Measurements from ENCODE around the gene RPN1. TPM values are rescaled to one million over a fixed set of nuclear protein-coding genes. Genes with fewer than 3 reads are reported as not detected.
"Not testable (repeated sequence)": the region's sequence is repeated elsewhere in the genome, so short reads cannot be mapped to it uniquely, and the experiment has no call there.

RPN1 gene
- total RNA-seq (2014; rRNA removed; shearing (Covaris generic)), result 327 and 374 TPM in 2 replicates

GRCh38 chr3:128650096-128651050 lies at the start of gene RPN1:
TSS of gene RPN1 (minus strand) at chr3:128650818. CDS start at chr3:128650800, 18 bp downstream.
- Histone ChIP-seq H3K27me3 (replicated peaks) (no peaks in the 10 kb centered on the region), H3K9me3 (replicated peaks) (peaks cover 7% of the 10 kb centered on the region; the same call in 1 of the 2 replicates), H3K4me1 (replicated peaks) (0 out of 2 replicates have a peak, but pooled peaks cover 7% of the 10 kb centered on the region), H3K36me3 (peaks cover 12% of the 10 kb centered on the region), H3K4me3 (peak within 1 kb of the TSS; percentile 100), H3K27ac (peak within 1 kb of the TSS; percentile 94)
- DNase-seq (ENCODE audit: low read depth in 1 of 2, low spot score in 2 of 2), result peak; percentile 91 to 94

- no peaks in the 10 kb centered on the region for H3K27me3 ChIP-seq (replicated peaks)
- no peaks in the 10 kb centered on the region for H3K4me1 ChIP-seq (replicated peaks)
- H3K9me3 ChIP-seq (replicated peaks), result no peaks in the 10 kb centered on the region
- no peak overlapping the region for H3K27ac ChIP-seq
- H3K4me3 ChIP-seq, result no peak overlapping the region
- H3K36me3 ChIP-seq, result no peaks in the 10 kb centered on the region
- DNase-seq (ENCODE audit: low read depth in 1 of 2, low spot score in 2 of 2), result no peak
These were observed 47.8 kb upstream of the RPN1 start for GRCh38 chr3:128698211-128699047.

DNA sequence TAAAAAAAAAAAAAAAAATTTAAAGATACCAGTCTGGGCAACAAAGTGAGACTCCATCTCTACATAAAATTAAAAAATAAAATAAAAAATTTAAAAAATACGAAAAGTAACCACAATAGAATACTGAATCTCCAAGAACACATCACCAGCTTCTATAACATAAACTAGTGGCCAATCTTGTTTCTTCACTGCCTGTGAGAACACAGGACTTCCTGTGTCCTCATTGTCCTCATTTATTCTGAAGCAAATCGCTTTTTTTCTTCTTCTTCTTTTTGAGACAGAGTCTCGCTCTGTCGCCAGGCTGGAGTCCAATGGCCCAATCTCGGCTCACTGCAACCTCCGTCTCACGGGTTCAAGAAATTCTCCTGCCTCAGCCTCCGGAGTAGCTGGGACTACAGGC lies 46.7 kb upstream of the RPN1 start:
- no peaks in the 10 kb centered on the region for H3K27me3 ChIP-seq (replicated peaks)
- H3K4me1 ChIP-seq (replicated peaks), result no peaks in the 10 kb centered on the region
- H3K4me3 ChIP-seq, result no peak overlapping the region
- no peaks in the 10 kb centered on the region for H3K9me3 ChIP-seq (replicated peaks)
- no peak overlapping the region for H3K27ac ChIP-seq
- DNase-seq (ENCODE audit: low read depth in 1 of 2, low spot score in 2 of 2), result no peak
- H3K36me3 ChIP-seq, result no peaks in the 10 kb centered on the region

- Histone ChIP-seq H3K4me1 (replicated peaks) (peaks cover 7% of the 10 kb centered on the region), H3K9me3 (replicated peaks) (no peaks in the 10 kb centered on the region), H3K4me3 (no peak overlapping the region), H3K27me3 (replicated peaks) (no peaks in the 10 kb centered on the region), H3K36me3 (no peaks in the 10 kb centered on the region), H3K27ac (no peak overlapping the region)
- no peak for DNase-seq (ENCODE audit: low read depth in 1 of 2, low spot score in 2 of 2)
These were observed 43.1 kb upstream of the RPN1 start for GRCh38 chr3:128693696-128694095.

DNA sequence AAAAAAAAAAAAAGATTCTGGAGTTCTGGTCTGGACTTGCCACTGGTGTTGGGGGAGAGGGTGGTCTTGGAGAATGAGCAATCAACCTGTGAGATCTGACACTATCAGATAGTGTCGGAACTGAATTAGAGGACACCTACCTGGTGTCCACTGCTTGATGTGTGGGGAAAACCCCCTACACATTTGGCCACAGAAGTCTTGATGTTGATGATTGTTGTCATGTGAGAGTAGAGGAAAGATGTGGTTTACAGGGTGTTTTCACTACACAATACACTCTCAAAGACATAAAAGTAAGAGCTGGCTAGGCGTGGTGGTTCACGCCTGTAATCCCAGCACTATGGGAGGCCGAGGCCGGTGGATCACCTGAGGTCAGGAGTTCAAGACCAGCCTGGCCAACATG lies 38.4 kb upstream of the RPN1 start:
- H3K9me3 ChIP-seq (replicated peaks), result 0 out of 2 replicates have a peak, but pooled peaks cover 2% of the 10 kb centered on the region
- DNase-seq (ENCODE audit: low read depth in 1 of 2, low spot score in 2 of 2), result no peak
- H3K27me3 ChIP-seq (replicated peaks), result no peaks in the 10 kb centered on the region
- H3K27ac ChIP-seq, result no peak overlapping the region
- H3K4me1 ChIP-seq (replicated peaks), result peaks cover 16% of the 10 kb centered on the region
- H3K4me3 ChIP-seq, result no peak overlapping the region
- no peaks in the 10 kb centered on the region for H3K36me3 ChIP-seq

DNA sequence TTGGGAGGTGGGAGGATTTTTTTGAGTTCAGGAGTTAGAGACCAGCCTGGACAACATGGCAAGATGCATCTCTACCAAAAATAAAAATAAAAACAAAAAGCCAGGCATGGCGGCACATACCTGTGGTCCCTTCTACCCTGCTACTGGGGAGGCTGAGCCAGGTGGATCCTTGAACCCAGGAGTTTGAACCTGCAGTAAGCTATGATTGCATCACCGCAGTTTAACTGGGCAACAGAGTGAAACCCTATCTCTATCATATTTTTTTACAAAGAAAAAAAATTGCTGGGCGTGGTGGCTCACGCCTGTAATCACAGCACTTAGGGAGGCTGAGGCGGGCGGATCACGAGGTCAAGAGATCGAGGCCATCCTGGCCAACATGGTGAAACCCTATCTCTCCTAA lies 35.8 kb upstream of the RPN1 start:
- DNase-seq (ENCODE audit: low read depth in 1 of 2, low spot score in 2 of 2), result no peak
- Histone ChIP-seq H3K4me1 (replicated peaks) (peaks cover 19% of the 10 kb centered on the region), H3K9me3 (replicated peaks) (0 out of 2 replicates have a peak, but pooled peaks cover 2% of the 10 kb centered on the region), H3K27ac (no peak overlapping the region), H3K36me3 (no peaks in the 10 kb centered on the region), H3K27me3 (replicated peaks) (no peaks in the 10 kb centered on the region), H3K4me3 (no peak overlapping the region)

DNA sequence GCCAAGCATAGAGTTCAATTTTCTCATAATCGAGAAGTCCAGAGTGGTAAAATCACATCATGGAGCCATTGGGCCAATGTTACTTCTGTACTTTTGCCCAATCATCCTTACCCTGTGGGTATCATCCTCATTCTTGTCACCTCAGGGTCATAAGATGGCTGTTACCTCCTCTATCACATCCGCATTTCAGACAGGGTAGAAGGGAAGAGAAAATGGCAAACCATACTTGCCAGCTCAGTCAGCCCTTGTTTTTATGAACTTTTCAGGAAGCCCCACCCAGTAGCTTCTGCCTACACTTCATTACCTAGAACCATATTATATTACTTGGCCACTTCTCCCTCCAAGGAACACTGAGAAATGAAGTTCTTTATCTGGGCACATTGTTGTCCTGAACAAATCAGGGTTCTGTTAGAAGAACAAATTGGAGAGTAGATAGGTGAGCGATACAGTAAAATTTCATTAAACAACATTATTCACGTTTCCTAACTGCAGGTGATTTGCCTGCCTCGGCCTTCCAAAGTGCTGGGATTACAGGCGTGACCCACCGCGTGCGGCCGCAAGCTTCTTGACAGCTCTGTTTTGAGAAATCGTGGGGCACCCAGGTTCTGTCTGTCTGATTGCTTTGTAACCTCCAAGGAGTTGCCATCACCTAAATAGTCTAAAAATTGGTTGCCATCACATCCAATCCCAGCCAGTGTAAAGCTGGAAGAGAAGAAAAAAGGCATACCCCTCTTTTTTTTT lies 34.5 kb upstream of the RPN1 start:
- no peak overlapping the region for H3K4me3 ChIP-seq
- H3K27me3 ChIP-seq (replicated peaks), result no peaks in the 10 kb centered on the region
- H3K4me1 ChIP-seq (replicated peaks), result peaks cover 24% of the 10 kb centered on the region
- H3K9me3 ChIP-seq (replicated peaks), result 0 out of 2 replicates have a peak, but pooled peaks cover 2% of the 10 kb centered on the region
- no peaks in the 10 kb centered on the region for H3K36me3 ChIP-seq
- no peak for DNase-seq (ENCODE audit: low read depth in 1 of 2, low spot score in 2 of 2)
- H3K27ac ChIP-seq, result no peak overlapping the region

DNA sequence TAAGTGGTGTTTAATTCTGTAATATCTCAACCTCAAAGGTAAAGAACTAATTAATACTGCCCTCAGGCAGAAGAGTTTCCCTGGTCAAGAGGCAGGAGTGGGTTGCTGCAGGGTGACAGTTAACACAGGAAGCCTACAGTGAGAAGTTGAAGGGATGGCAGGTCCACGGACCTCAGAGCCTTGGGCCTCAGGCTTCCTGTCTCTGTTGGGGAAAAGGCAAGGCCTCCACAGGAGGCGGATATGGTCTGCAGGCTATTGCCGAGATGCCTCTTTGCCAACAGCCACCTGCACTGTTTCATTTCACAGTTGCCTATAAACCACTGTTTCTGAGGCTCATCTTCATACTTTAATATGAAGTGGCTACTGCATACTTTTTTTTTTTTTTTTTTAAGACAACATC lies 33.3 kb upstream of the RPN1 start:
- Histone ChIP-seq H3K4me3 (no peak overlapping the region), H3K9me3 (replicated peaks) (0 out of 2 replicates have a peak, but pooled peaks cover 2% of the 10 kb centered on the region), H3K27me3 (replicated peaks) (no peaks in the 10 kb centered on the region), H3K4me1 (replicated peaks) (peaks cover 22% of the 10 kb centered on the region), H3K36me3 (no peaks in the 10 kb centered on the region), H3K27ac (no peak overlapping the region)
- no peak for DNase-seq (ENCODE audit: low read depth in 1 of 2, low spot score in 2 of 2)

DNA sequence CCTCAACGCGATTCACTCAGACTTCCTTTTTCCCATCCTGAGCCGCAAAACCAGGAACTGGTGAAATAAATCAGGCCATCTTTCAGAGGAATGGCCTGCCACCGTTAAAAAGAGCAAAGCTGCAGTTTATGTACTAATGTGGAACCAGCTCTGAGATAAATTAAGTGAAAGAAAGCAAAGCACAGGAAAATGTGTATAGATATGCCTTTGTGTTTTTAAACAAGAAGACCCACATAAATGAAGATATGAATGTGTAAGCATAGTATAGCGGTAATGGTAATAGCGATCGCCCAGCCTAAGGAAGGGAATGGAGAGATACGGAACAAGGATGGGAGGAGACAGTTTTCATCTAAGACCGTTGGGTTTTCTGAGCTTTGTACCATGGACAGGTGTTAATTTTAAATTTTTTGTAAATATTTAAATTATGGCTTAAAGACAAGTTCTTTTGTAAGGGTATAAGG lies 30.8 kb upstream of the RPN1 start:
- Histone ChIP-seq H3K27ac (peak overlapping the region; percentile 94), H3K4me3 (peak overlapping the region; percentile 57), H3K36me3 (no peaks in the 10 kb centered on the region), H3K9me3 (replicated peaks) (0 out of 2 replicates have a peak, but pooled peaks cover 2% of the 10 kb centered on the region), H3K27me3 (replicated peaks) (no peaks in the 10 kb centered on the region), H3K4me1 (replicated peaks) (peaks cover 13% of the 10 kb centered on the region)
- DNase-seq (ENCODE audit: low read depth in 1 of 2, low spot score in 2 of 2), result no peak

GRCh38 chr3:128680603-128681368 lies 30.2 kb upstream of the RPN1 start:
- H3K27ac ChIP-seq, result peak overlapping the region; percentile 94
- peak; percentile 97 to 99 for DNase-seq (ENCODE audit: low read depth in 1 of 2, low spot score in 2 of 2)
- H3K27me3 ChIP-seq (replicated peaks), result no peaks in the 10 kb centered on the region
- H3K4me3 ChIP-seq, result peak overlapping the region; percentile 57
- peaks cover 13% of the 10 kb centered on the region; the same call in 1 of the 2 replicates for H3K4me1 ChIP-seq (replicated peaks)
- no peaks in the 10 kb centered on the region for H3K36me3 ChIP-seq
- no peaks in the 10 kb centered on the region for H3K9me3 ChIP-seq (replicated peaks)

DNA sequence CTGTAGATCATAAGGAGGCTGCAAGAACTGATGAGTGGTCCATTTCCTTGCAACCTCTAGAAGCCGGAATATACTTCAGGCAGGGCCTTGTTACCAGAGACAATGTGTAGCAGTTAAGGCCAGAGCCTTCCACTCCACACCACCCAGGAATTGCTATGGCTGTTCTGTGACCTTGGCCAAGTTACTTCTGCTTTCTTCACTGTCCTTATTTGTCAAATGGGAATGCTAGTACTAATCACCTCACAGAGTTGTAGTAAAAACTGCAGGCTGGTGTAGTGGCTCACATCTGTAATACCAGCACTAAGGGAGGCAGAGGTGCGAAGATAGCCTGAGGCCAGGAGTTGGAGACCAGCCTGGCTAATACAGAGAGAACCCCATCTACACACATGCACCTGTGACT lies 28.7 kb upstream of the RPN1 start:
- no peaks in the 10 kb centered on the region for H3K27me3 ChIP-seq (replicated peaks)
- H3K4me3 ChIP-seq, result no peak overlapping the region
- H3K36me3 ChIP-seq, result no peaks in the 10 kb centered on the region
- H3K9me3 ChIP-seq (replicated peaks), result no peaks in the 10 kb centered on the region
- H3K27ac ChIP-seq, result no peak overlapping the region
- peaks cover 13% of the 10 kb centered on the region; the same call in 1 of the 2 replicates for H3K4me1 ChIP-seq (replicated peaks)
- DNase-seq (ENCODE audit: low read depth in 1 of 2, low spot score in 2 of 2), result no peak

GRCh38 chr3:128675802-128676201 lies 25.2 kb upstream of the RPN1 start:
- H3K9me3 ChIP-seq (replicated peaks); H3K36me3 ChIP-seq; DNase-seq (ENCODE audit: low read depth in 1 of 2, low spot score in 2 of 2); H3K27me3 ChIP-seq (replicated peaks); H3K4me3 ChIP-seq; H3K4me1 ChIP-seq (replicated peaks); H3K27ac ChIP-seq: not testable (repeated sequence)

Data from SJSA1 (cell line).